ENCODE measurements around the gene PDE5A.

Gene PDE5A

DNA sequence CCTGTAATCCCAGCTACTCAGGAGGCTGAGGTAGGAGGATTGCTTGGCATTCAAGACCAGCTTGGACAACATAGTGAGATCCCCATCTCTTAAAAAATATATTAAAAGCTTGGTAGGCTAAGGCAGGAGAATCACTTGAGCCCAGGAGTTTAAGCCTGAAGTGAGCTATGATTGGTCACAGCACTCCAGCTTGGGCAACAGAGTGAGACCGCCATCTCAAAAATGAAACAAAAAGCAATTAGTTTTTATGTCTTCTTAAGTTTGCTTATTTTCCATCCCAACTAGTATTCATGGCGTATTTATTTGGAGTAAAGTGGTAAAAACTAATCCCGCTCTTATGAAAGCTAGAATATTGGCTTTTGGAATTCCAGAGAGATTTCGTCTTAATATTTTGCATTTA is 25.4 kb upstream of the PDE5A start:
- ATAC-seq (ENCODE audit: insufficient read depth, low read depth), result no peak
- Histone ChIP-seq H3K36me3 (ENCODE audit: insufficient read depth, low read length) (no peaks in the 10 kb centered on the region), H3K9ac (ENCODE audit: low read depth, low read length) (no peak overlapping the region), H3K9me3 (ENCODE audit: insufficient read depth, low read length, severe bottlenecking) (no peaks in the 10 kb centered on the region), H3K27me3 (ENCODE audit: insufficient read depth, low read length, poor library complexity) (no peaks in the 10 kb centered on the region), H3K4me3 (ENCODE audit: low read depth in 1 of 2, low read length in 2 of 2) (no peak overlapping the region), H4K20me1 (ENCODE audit: insufficient read depth, low read length) (no peaks in the 10 kb centered on the region), H3K4me1 (ENCODE audit: insufficient read depth, low read length) (no peaks in the 10 kb centered on the region), H2AFZ (ENCODE audit: low read depth, low read length) (no peak overlapping the region), H3K4me2 (ENCODE audit: insufficient read depth, low read length) (no peak overlapping the region), H3K27ac (ENCODE audit: low read length) (no peak overlapping the region), H3K79me2 (ENCODE audit: insufficient read depth, low read length) (no peaks in the 10 kb centered on the region)
- TF ChIP-seq, protein P1, sequence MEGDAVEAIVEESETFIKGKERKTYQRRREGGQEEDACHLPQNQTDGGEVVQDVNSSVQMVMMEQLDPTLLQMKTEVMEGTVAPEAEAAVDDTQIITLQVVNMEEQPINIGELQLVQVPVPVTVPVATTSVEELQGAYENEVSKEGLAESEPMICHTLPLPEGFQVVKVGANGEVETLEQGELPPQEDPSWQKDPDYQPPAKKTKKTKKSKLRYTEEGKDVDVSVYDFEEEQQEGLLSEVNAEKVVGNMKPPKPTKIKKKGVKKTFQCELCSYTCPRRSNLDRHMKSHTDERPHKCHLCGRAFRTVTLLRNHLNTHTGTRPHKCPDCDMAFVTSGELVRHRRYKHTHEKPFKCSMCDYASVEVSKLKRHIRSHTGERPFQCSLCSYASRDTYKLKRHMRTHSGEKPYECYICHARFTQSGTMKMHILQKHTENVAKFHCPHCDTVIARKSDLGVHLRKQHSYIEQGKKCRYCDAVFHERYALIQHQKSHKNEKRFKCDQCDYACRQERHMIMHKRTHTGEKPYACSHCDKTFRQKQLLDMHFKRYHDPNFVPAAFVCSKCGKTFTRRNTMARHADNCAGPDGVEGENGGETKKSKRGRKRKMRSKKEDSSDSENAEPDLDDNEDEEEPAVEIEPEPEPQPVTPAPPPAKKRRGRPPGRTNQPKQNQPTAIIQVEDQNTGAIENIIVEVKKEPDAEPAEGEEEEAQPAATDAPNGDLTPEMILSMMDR (IDR thresholded peaks at IDR 0.05; ENCODE audit: borderline replicate concordance, extremely low read depth, low read length, poor library complexity, severe bottlenecking), result no peak
- TF ChIP-seq EZH2 (IDR thresholded peaks at IDR 0.05; ENCODE audit: borderline replicate concordance, low read depth, low read length, severe bottlenecking), result no peak
- DNase-seq, result no peak

DNA sequence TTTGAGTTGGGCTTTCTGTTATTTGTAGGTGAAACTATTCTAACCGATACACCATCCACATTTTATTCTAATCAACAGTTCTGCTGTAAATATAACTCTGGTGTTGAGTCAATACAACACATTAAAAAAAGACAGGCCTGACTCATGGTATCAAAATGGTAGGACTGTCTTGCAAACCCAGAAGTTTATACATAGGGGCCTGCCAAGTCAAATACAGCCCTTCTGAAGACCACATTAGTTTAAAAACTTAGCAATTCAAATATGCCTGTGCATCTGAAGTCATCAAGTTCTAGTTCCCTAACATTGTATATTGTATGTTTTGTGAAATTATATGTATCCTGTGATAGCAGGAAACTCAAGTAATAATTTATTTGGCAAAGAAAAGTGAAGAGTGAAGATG is 24.4 kb upstream of the PDE5A start:
- no peaks in the 10 kb centered on the region for H3K9me3 ChIP-seq (ENCODE audit: insufficient read depth, low read length, severe bottlenecking)
- H3K79me2 ChIP-seq (ENCODE audit: insufficient read depth, low read length), result no peaks in the 10 kb centered on the region
- H3K36me3 ChIP-seq (ENCODE audit: insufficient read depth, low read length), result no peaks in the 10 kb centered on the region
- no peak for ATAC-seq (ENCODE audit: insufficient read depth, low read depth)
- H3K4me3 ChIP-seq (ENCODE audit: low read depth in 1 of 2, low read length in 2 of 2), result no peak overlapping the region
- no peak overlapping the region for H3K27ac ChIP-seq (ENCODE audit: low read length)
- H3K4me1 ChIP-seq (ENCODE audit: insufficient read depth, low read length), result no peaks in the 10 kb centered on the region
- H3K4me2 ChIP-seq (ENCODE audit: insufficient read depth, low read length), result no peak overlapping the region
- TF ChIP-seq, protein P1 (IDR thresholded peaks at IDR 0.05; ENCODE audit: borderline replicate concordance, extremely low read depth, low read length, poor library complexity, severe bottlenecking), result no peak
- TF ChIP-seq EZH2 (IDR thresholded peaks at IDR 0.05; ENCODE audit: borderline replicate concordance, low read depth, low read length, severe bottlenecking), result no peak
- H4K20me1 ChIP-seq (ENCODE audit: insufficient read depth, low read length), result no peaks in the 10 kb centered on the region
- H3K27me3 ChIP-seq (ENCODE audit: insufficient read depth, low read length, poor library complexity), result no peaks in the 10 kb centered on the region
- no peak for DNase-seq
- H2AFZ ChIP-seq (ENCODE audit: low read depth, low read length), result no peak overlapping the region
- no peak overlapping the region for H3K9ac ChIP-seq (ENCODE audit: low read depth, low read length)

DNA sequence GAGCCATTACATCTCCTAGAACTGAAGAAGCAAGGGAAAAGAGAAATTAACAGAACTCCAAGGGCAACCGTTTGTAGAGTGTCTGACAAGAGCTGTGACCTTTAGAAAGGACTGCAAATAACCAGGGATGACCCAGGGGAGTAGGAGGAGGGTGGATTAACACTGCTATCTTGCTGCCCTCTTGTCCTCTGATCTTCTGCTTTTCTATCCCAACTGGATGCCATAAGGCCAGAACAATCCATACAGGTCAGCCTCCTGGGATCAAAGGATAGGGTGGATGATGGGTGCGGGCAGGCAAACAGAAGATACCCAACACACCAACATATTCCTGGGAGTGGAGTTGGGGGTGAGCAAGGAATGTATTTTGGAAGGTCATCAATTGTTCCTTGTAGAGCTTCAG is 19.8 kb upstream of the PDE5A start:
- Histone ChIP-seq H3K4me1 (ENCODE audit: insufficient read depth, low read length) (no peaks in the 10 kb centered on the region), H3K27ac (ENCODE audit: low read length) (no peak overlapping the region), H4K20me1 (ENCODE audit: insufficient read depth, low read length) (no peaks in the 10 kb centered on the region), H3K27me3 (ENCODE audit: insufficient read depth, low read length, poor library complexity) (no peaks in the 10 kb centered on the region), H3K79me2 (ENCODE audit: insufficient read depth, low read length) (no peaks in the 10 kb centered on the region), H3K4me3 (ENCODE audit: low read depth in 1 of 2, low read length in 2 of 2) (no peak overlapping the region), H3K9ac (ENCODE audit: low read depth, low read length) (no peak overlapping the region), H3K9me3 (ENCODE audit: insufficient read depth, low read length, severe bottlenecking) (no peaks in the 10 kb centered on the region), H3K36me3 (ENCODE audit: insufficient read depth, low read length) (no peaks in the 10 kb centered on the region), H3K4me2 (ENCODE audit: insufficient read depth, low read length) (no peak overlapping the region), H2AFZ (ENCODE audit: low read depth, low read length) (no peak overlapping the region)
- no peak for TF ChIP-seq EZH2 (IDR thresholded peaks at IDR 0.05; ENCODE audit: borderline replicate concordance, low read depth, low read length, severe bottlenecking)
- TF ChIP-seq, protein P1 (IDR thresholded peaks at IDR 0.05; ENCODE audit: borderline replicate concordance, extremely low read depth, low read length, poor library complexity, severe bottlenecking), result no peak
- no peak for DNase-seq
- ATAC-seq (ENCODE audit: insufficient read depth, low read depth), result no peak

DNA sequence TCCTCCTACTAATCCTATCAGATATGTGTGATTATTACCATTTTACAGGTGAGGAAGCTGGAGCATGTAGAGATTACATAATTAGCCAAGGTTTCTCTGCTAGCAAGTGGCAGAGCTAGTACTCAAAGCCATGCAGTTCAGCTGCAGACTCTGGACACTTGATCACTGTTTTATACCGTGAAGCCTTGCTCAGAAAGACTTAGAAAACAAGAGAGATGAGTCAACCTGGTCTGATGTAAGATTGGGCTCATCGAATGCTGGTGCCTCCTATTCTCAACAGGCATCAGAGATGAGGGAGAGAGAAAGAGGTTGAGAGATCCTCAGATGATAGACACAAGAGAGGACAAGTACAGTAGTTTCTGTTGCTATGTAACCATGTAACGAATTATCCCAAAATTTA is 19.0 kb upstream of the PDE5A start:
- no peak for TF ChIP-seq EZH2 (IDR thresholded peaks at IDR 0.05; ENCODE audit: borderline replicate concordance, low read depth, low read length, severe bottlenecking)
- TF ChIP-seq, protein P1 (IDR thresholded peaks at IDR 0.05; ENCODE audit: borderline replicate concordance, extremely low read depth, low read length, poor library complexity, severe bottlenecking), result no peak
- H3K9ac ChIP-seq (ENCODE audit: low read depth, low read length), result no peak overlapping the region
- H3K4me3 ChIP-seq (ENCODE audit: low read depth in 1 of 2, low read length in 2 of 2), result no peak overlapping the region
- no peaks in the 10 kb centered on the region for H3K27me3 ChIP-seq (ENCODE audit: insufficient read depth, low read length, poor library complexity)
- H3K27ac ChIP-seq (ENCODE audit: low read length), result no peak overlapping the region
- H4K20me1 ChIP-seq (ENCODE audit: insufficient read depth, low read length), result no peaks in the 10 kb centered on the region
- no peaks in the 10 kb centered on the region for H3K79me2 ChIP-seq (ENCODE audit: insufficient read depth, low read length)
- H2AFZ ChIP-seq (ENCODE audit: low read depth, low read length), result no peak overlapping the region
- no peak overlapping the region for H3K4me2 ChIP-seq (ENCODE audit: insufficient read depth, low read length)
- DNase-seq, result no peak
- no peaks in the 10 kb centered on the region for H3K4me1 ChIP-seq (ENCODE audit: insufficient read depth, low read length)
- no peaks in the 10 kb centered on the region for H3K9me3 ChIP-seq (ENCODE audit: insufficient read depth, low read length, severe bottlenecking)
- ATAC-seq (ENCODE audit: insufficient read depth, low read depth), result no peak
- no peaks in the 10 kb centered on the region for H3K36me3 ChIP-seq (ENCODE audit: insufficient read depth, low read length)

Measured in DND-41 (cell line).